Measurements from ENCODE around the gene DNAH11.
"Not testable (repeated sequence)": the region's sequence is repeated elsewhere in the genome, so short reads cannot be mapped to it uniquely, and the experiment has no call there.

Gene DNAH11

GRCh38 chr7:21893401-21893800 lies 350.6 kb downstream of the DNAH11 start:
- no peak for DNase-seq

- no peak for DNase-seq
Measured at GRCh38 chr7:21898265-21898930, 355.6 kb downstream of the DNAH11 start.

GRCh38 chr7:21902240-21902639 lies 359.4 kb downstream of the DNAH11 start:
- no peak for DNase-seq

GRCh38 chr7:21903020-21903786 lies 360.4 kb downstream of the DNAH11 start:
- peak in 1 of 3 experiments; percentile 27 for DNase-seq

GRCh38 chr7:21908746-21909145 lies 365.9 kb downstream of the DNAH11 start:
- no peak for DNase-seq

GRCh38 chr7:21910253-21910652 lies 367.4 kb downstream of the DNAH11 start:
- no peak for DNase-seq

GRCh38 chr7:21911341-21911875 lies 368.6 kb downstream of the DNAH11 start:
- DNase-seq, result no peak

- no peak for DNase-seq
Measured at GRCh38 chr7:21912305-21912704, 369.5 kb downstream of the DNAH11 start.

- no peak for DNase-seq
Measured at GRCh38 chr7:21912931-21913780, 370.3 kb downstream of the DNAH11 start.

- DNase-seq, result no peak
Measured at GRCh38 chr7:21914671-21915070, 371.8 kb downstream of the DNAH11 start.

GRCh38 chr7:21915140-21915539 lies 372.3 kb downstream of the DNAH11 start:
- DNase-seq, result no peak

GRCh38 chr7:21916176-21916575 lies 373.3 kb downstream of the DNAH11 start:
- no peak for DNase-seq

- no peak for DNase-seq
Measured at GRCh38 chr7:21916629-21917028, 373.8 kb downstream of the DNAH11 start.

- no peak for DNase-seq
Measured at GRCh38 chr7:21918216-21918615, 375.4 kb downstream of the DNAH11 start.

- peak in 2 of 3 experiments; percentile 23 to 62 for DNase-seq
Measured at GRCh38 chr7:21920936-21921335, 378.1 kb downstream of the DNAH11 start.

GRCh38 chr7:21922605-21923004 lies 379.8 kb downstream of the DNAH11 start:
- DNase-seq, result no peak

- peak; percentile 62 to 99 (median 90) for DNase-seq
Measured at GRCh38 chr7:21923658-21924057, 380.8 kb downstream of the DNAH11 start.

- no peak for DNase-seq
Measured at GRCh38 chr7:21926448-21926847, 383.6 kb downstream of the DNAH11 start.

- no peak for DNase-seq
Measured at GRCh38 chr7:21927693-21928092, 384.9 kb downstream of the DNAH11 start.

- DNase-seq, result not testable (repeated sequence)
Measured at GRCh38 chr7:21933293-21933692, 390.5 kb downstream of the DNAH11 start.

- no peak for DNase-seq
Measured at GRCh38 chr7:21934808-21935207, 392.0 kb downstream of the DNAH11 start.

- DNase-seq, result no peak
Measured at GRCh38 chr7:21938463-21938862, 395.6 kb downstream of the DNAH11 start.
